Measurements from ENCODE around the gene PTPRN2.
"Not testable (repeated sequence)": the region's sequence is repeated elsewhere in the genome, so short reads cannot be mapped to it uniquely, and the experiment has no call there.

PTPRN2 gene

DNA sequence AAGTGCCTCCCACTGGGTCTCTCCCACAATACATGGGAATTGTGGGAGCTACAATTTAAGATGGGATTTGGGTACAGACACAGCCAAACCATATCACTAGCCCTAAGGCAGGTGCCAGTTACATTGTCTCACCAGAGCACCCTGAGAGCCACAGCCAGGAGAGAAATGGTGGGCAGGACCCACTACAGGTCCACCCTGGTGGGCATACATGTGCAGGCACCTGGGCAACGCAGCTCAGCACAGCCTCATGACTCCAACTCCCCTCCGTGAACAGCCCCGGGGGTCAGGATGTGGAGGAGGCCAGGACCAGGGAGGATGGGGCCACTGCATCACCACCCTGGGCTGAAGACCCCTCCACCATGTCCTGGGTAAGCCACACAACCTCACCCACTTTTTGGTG is 205.7 kb downstream of the PTPRN2 start:
- TF ChIP-seq, protein P1, sequence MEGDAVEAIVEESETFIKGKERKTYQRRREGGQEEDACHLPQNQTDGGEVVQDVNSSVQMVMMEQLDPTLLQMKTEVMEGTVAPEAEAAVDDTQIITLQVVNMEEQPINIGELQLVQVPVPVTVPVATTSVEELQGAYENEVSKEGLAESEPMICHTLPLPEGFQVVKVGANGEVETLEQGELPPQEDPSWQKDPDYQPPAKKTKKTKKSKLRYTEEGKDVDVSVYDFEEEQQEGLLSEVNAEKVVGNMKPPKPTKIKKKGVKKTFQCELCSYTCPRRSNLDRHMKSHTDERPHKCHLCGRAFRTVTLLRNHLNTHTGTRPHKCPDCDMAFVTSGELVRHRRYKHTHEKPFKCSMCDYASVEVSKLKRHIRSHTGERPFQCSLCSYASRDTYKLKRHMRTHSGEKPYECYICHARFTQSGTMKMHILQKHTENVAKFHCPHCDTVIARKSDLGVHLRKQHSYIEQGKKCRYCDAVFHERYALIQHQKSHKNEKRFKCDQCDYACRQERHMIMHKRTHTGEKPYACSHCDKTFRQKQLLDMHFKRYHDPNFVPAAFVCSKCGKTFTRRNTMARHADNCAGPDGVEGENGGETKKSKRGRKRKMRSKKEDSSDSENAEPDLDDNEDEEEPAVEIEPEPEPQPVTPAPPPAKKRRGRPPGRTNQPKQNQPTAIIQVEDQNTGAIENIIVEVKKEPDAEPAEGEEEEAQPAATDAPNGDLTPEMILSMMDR (IDR thresholded peaks at IDR 0.05; ENCODE audit: borderline replicate concordance, insufficient read depth, low read depth, low read length) = no peak

DNA sequence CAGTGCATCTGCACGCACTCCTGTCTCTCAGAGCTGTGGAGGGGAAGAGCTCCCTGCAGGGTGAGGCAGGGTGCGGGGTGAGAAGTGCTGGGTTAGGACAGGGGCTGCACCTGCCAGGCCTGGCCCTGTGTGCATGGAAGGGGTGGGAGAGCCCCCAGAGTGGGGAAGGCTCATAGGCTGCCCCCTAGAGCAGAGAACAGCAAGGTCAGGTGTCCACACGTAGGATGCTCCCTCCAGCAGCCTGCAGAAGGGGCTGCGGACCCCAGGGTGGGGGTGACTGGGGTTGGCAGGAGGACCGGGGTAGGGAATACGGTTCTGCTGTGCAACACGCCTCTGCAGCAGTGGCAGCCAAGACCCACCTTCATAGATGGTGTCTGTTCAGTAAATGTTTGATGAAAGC is 208.6 kb downstream of the PTPRN2 start:
- TF ChIP-seq, protein P1 (IDR thresholded peaks at IDR 0.05; ENCODE audit: borderline replicate concordance, insufficient read depth, low read depth, low read length) = no peak
- H3K4me3 ChIP-seq (ENCODE audit: low read depth, low read length) = no peak overlapping the region

More for the DNA sequence above, 205.7 kb downstream of the PTPRN2 start:
- H3K4me3 ChIP-seq (ENCODE audit: low read depth, low read length) = no peak overlapping the region

DNA sequence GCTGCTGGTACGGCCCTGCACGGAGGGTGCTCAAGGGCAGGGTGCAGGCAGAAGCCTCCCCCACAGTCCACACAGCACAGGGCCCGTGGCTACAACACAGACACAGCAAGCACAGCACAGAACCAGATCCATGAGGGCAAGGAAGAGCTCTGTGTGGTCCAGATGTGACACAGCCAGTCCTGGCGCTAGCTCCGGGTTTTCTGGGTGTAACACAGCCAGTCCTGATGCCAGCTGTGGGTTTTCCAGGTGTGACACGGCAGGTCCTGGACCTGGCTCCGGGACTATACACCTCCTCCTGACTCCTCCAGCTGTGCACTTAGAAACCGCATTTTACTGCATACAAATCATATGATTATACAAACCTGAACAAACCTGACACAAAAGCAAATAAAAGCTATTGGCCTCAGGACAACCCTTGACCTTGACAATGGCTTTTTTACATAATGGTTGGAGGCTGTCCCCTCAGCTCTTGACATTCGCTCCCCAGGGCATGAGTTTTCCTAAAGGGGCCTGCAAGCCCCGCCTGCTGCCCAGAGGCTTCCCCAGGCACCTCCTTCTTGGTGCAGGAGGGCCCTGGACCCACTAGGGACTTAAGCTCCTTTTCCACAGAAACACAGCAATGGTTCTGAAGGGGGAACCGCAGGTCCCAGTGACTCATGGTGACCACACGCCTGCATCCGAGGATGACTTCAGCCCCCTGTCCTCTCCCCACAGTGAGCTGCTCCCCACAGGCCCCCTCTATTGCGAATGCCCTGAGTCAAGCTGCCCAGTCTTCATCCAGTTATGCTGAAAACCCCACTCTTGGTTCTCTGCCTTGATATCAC is 209.6 kb downstream of the PTPRN2 start:
- TF ChIP-seq, protein P1 (IDR thresholded peaks at IDR 0.05; ENCODE audit: borderline replicate concordance, insufficient read depth, low read depth, low read length) = no peak
- H3K4me3 ChIP-seq (ENCODE audit: low read depth, low read length) = no peak overlapping the region

DNA sequence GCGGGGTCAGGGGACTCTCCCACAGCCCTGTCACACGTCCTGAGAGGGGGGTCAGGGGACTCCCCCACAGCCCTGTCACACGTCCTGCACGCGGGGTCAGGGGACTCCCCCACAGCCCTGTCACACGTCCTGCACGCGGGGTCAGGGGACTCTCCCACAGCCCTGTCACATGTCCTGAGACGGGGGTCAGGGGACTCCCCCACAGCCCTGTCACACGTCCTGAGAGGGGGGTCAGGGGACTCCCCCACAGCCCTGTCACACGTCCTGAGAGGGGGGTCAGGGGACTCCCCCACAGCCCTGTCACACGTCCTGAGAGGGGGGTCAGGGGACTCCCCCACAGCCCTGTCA is 210.8 kb downstream of the PTPRN2 start:
- H3K4me3 ChIP-seq (ENCODE audit: low read depth, low read length) = not testable (repeated sequence)

DNA sequence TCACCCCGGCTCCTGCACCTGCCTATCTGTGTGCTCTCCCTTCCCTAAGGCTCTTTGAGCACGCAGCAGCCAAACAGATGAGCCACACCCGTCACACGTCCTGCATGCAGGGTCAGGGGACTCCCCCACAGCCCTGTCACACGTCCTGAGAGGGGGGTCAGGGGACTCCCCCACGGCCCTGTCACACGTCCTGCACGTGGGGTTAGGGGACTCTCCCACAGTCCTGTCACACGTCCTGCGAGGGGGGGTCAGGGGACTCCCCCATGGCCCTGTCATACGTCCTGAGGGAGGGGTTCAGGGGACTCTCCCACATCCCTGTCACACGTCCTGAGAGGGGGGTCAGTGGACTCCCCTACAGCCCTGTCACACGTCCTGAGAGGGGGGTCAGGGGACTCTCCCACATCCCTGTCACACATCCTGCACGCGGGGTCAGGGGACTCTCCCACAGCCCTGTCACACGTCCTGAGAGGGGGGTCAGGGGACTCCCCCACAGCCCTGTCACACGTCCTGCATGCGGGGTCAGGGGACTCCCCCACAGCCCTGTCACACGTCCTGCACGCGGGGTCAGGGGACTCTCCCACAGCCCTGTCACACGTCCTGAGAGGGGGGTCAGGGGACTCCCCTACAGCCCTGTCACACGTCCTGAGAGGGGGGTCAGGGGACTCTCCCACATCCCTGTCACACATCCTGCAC is 211.3 kb downstream of the PTPRN2 start:
- H3K4me3 ChIP-seq (ENCODE audit: low read depth, low read length) = not testable (repeated sequence)

DNA sequence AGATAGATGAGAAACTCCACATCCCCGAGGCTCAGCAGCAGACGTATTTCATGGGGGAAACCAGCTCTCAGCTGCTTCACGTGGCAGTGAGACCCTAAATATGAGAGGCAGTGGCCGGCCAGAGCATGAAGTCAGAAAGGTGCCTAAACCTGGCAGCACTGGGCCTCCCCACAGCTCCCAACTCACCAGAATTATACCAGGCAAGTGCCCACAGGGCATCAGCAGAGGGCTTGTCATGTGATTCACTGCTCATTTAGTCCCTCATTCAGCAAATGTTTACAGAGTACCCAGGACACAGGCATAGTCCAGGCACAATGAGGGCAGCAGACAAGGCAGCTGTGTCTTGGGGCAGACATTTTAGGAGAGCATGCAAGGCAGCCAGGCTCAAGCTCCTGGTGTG is 212.6 kb downstream of the PTPRN2 start:
- TF ChIP-seq, protein P1 (IDR thresholded peaks at IDR 0.05; ENCODE audit: borderline replicate concordance, insufficient read depth, low read depth, low read length) = no peak
- no peak overlapping the region for H3K4me3 ChIP-seq (ENCODE audit: low read depth, low read length)

DNA sequence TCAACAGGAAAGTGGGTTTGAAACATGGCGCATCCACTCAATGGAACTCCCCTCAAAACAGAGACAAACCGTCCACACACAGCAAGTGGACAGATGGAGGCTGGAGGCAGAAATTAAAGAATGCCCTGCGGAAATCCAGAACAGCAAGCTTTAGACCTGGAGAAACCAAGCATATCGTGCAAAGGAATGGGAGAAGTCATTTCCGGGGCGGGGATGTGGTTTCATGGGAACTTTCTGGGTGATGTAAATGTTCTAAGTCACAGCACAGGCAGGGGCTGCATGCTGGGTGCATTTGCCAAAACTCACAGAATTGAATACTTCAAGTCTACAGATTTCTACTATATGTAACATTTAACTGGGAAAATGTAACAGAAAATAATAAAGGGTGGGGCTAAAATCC is 213.0 kb downstream of the PTPRN2 start:
- TF ChIP-seq, protein P1 (IDR thresholded peaks at IDR 0.05; ENCODE audit: borderline replicate concordance, insufficient read depth, low read depth, low read length) = no peak
- H3K4me3 ChIP-seq (ENCODE audit: low read depth, low read length) = no peak overlapping the region

DNA sequence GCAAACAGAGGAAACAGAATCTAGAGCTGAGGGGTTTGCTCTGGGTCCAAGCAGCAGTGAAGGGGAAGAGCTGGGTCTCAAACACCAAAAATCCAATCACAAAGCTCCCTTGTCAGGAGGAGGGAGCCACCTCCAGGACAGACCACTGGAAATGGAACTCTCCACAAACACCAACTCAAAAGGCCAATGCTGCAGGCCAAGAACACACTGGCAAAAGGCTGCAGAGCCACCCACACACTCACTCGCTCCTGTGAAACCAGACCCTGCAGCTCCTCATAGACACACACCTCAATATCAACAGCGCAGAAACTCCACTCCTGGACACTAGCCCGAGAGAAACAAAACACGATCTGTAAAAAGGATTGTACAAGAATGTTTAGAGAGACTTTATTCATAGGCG is 213.5 kb downstream of the PTPRN2 start:
- TF ChIP-seq, protein P1 (IDR thresholded peaks at IDR 0.05; ENCODE audit: borderline replicate concordance, insufficient read depth, low read depth, low read length) = no peak
- no peak overlapping the region for H3K4me3 ChIP-seq (ENCODE audit: low read depth, low read length)
